Measurements from ENCODE around the gene NUMBL. TPM values are rescaled to one million over a fixed set of nuclear protein-coding genes. Genes with fewer than 3 reads are reported as not detected.

Gene NUMBL
- total and polyA plus RNA-seq, 2 of the 4 experiments (the other 2 are of a cell fraction) = 6.3 to 29.0 TPM

DNA sequence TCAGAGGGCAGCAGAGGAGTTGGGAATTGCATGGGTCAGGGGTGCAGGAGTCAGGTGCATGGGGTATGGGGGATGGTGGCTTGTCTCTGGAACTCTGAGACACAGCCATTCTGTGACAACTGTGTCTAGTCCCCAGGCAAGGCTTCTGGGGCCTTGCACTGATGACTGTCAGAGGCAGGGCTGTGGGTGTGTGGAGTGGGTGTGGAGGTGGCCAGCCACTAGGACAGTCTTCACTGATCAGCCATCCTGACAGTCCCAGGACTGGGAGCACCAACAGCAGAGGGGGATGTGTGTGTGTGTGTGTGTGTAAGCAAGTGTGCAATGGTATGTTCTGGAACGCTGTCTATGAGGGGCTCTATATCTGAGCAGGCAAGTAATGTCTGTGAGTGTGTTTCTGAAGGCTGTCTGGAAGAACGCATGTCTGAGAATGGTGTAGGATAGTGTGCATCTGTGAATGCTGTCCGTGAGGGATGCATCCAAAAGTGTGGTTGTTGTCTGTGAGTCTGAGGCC is 5.4 kb downstream of the NUMBL start:
- DNase-seq = no peak
- Histone ChIP-seq H3K9ac (ENCODE audit: low read depth, low read length) (no peak overlapping the region), H2BK20ac (ENCODE audit: low read depth, low read length) (no peak overlapping the region), H3K4me3 (ENCODE audit: insufficient read depth, low read depth, low read length) (no peak overlapping the region), H3K27me3 (ENCODE audit: control insufficient read depth, insufficient read depth, low read length) (no peaks in the 10 kb centered on the region), H3K18ac (ENCODE audit: low read depth, low read length) (no peak overlapping the region), H3K56ac (ENCODE audit: extremely low read depth, insufficient read depth, low read length) (no peak overlapping the region), H3K4ac (ENCODE audit: low read depth, low read length) (no peak overlapping the region), H3K23ac (ENCODE audit: low read depth, low read length) (no peak overlapping the region), H4K5ac (ENCODE audit: low read depth, low read length) (no peak overlapping the region), H2BK15ac (ENCODE audit: low read depth, low read length) (no peak overlapping the region), H3K4me2 (ENCODE audit: low read depth, low read length) (no peak overlapping the region), H2BK120ac (ENCODE audit: low read depth, low read length) (no peak overlapping the region), H3K9me3 (ENCODE audit: control insufficient read depth, insufficient read depth, low read length) (no peaks in the 10 kb centered on the region), H3K14ac (replicated peaks; ENCODE audit: low read depth, low read length) (no peak overlapping the region), H3K36me3 (ENCODE audit: control insufficient read depth, insufficient read depth, low read length) (peaks cover 53% of the 10 kb centered on the region), H2AK9ac (replicated peaks; ENCODE audit: low read depth, low read length, poor library complexity) (peak overlapping the region; percentile 30), H3K4me1 (ENCODE audit: control insufficient read depth, insufficient read depth, low read length) (peaks cover 12% of the 10 kb centered on the region), H4K8ac (ENCODE audit: low read depth in 2 of 2, low read length in 2 of 2) (no peak overlapping the region), H2AFZ (replicated peaks; ENCODE audit: low read length, poor library complexity) (no peak overlapping the region), H4K20me1 (ENCODE audit: insufficient read depth, low read length) (peaks cover 45% of the 10 kb centered on the region), H3K27ac (ENCODE audit: insufficient read depth, low read length) (no peak overlapping the region), H3K79me1 (ENCODE audit: low read depth in 1 of 2, low read length in 2 of 2) (peaks cover 35 to 77% of the 10 kb centered on the region in 2 experiments), H2AK5ac (ENCODE audit: low read depth, low read length) (no peak overlapping the region), H2BK5ac (ENCODE audit: low read depth, low read length, poor library complexity, severe bottlenecking) (no peak overlapping the region), H4K91ac (ENCODE audit: insufficient read depth, low read depth, low read length) (no peak overlapping the region), H3K9me1 (ENCODE audit: insufficient read depth, low read length) (peaks cover 29% of the 10 kb centered on the region)
- WGBS, 2 experiments (ENCODE audit: extremely low coverage in 2 of 2, insufficient read length in 1 of 2) = 83% methylated on average over 3 of the region's 3 CpGs; no CpG with 5 or more reads in 1 of the 2 experiments
- CTCF ChIA-PET = no interaction called here
- TF ChIP-seq RFX5 (IDR thresholded peaks at IDR 0.05; ENCODE audit: low read depth, low read length) = no peak
- TF ChIP-seq ELK1 (IDR thresholded peaks at IDR 0.05; ENCODE audit: borderline replicate concordance, low read depth, low read length) = no peak
- no peak for TF ChIP-seq RCOR1 (IDR thresholded peaks at IDR 0.05; ENCODE audit: insufficient replicate concordance, low read length)
- TF ChIP-seq MXI1 (IDR thresholded peaks at IDR 0.05; ENCODE audit: borderline replicate concordance, low read depth, low read length) = no peak
- no peak for TF ChIP-seq CHD1 (IDR thresholded peaks at IDR 0.05; ENCODE audit: low read depth, low read length)
- TF ChIP-seq BHLHE40 (IDR thresholded peaks at IDR 0.05; ENCODE audit: low read depth, low read length) = no peak
- TF ChIP-seq, protein P1, sequence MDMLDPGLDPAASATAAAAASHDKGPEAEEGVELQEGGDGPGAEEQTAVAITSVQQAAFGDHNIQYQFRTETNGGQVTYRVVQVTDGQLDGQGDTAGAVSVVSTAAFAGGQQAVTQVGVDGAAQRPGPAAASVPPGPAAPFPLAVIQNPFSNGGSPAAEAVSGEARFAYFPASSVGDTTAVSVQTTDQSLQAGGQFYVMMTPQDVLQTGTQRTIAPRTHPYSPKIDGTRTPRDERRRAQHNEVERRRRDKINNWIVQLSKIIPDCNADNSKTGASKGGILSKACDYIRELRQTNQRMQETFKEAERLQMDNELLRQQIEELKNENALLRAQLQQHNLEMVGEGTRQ (IDR thresholded peaks at IDR 0.05; ENCODE audit: low read depth, low read length) = no peak
- TF ChIP-seq POLR2A (IDR thresholded peaks at IDR 0.05; ENCODE audit: low read depth, low read length) = no peak
- TF ChIP-seq CTCF (conservative IDR thresholded peaks at IDR 0.05; ENCODE audit: low read depth, low read length) = no peak
- TF ChIP-seq MAFK (IDR thresholded peaks at IDR 0.05; ENCODE audit: low read depth, low read length) = no peak
- TF ChIP-seq RAD21 (IDR thresholded peaks at IDR 0.05; ENCODE audit: low read length) = no peak
- no peak for TF ChIP-seq SMC3 (IDR thresholded peaks at IDR 0.05; ENCODE audit: low read depth, low read length)
- no peak for ATAC-seq (ENCODE audit: low read depth)
- intact Hi-C loops (cut with micrococcal nuclease) = no loop called here
- in situ Hi-C loops (cut with MboI; ENCODE audit: low sequenced_read_pairs) = no loop called here
- BruUV-seq (replicated peaks) = no TSS peak
- POLR2A ChIA-PET (ENCODE audit: unreplicated experiment) = no interaction called here
- dilution Hi-C loops (cut with HindIII; ENCODE audit: low sequenced_read_pairs, unreplicated experiment) = no loop called here
